ENCODE data around the gene PALLD. TPM values are rescaled to one million over a fixed set of nuclear protein-coding genes. Genes with fewer than 3 reads are reported as not detected.

Gene PALLD
- total RNA-seq, 1 experiment from 2014 or later: 18.3 TPM

GRCh38 chr4:168776382-168776781 is 279.5 kb downstream of the PALLD start:
- no peak overlapping the region for H3K27ac Mint-ChIP-seq
- TF ChIP-seq CTCF (conservative IDR thresholded peaks at IDR 0.05): no peak
- H3K14ac ChIP-seq (ENCODE audit: insufficient read depth, low read length): no peak overlapping the region
- no peaks in the 10 kb centered on the region for H3K9me3 ChIP-seq (ENCODE audit: control insufficient read depth, low read depth, low read length)
- H3K4me3 Mint-ChIP-seq: no peak overlapping the region
- H3K27me3 ChIP-seq (ENCODE audit: insufficient read depth, low read length): no peaks in the 10 kb centered on the region
- H3K4me1 Mint-ChIP-seq: peaks cover 0 to 5% of the 10 kb centered on the region in 2 experiments; a peak in 1 of 4 replicates
- no peaks in the 10 kb centered on the region for H3K23me2 ChIP-seq (ENCODE audit: insufficient read length, low read depth, low read length, poor library complexity, severe bottlenecking)
- no peak overlapping the region for H3K18ac ChIP-seq (ENCODE audit: insufficient read length, low read depth, low read length)
- no peaks in the 10 kb centered on the region for H4K20me1 ChIP-seq (ENCODE audit: control insufficient read depth, insufficient read depth, insufficient read length)
- peaks cover 6 to 17% (median 6%) of the 10 kb centered on the region in 3 experiments; a peak in 6 of 7 replicates for H3K36me3 Mint-ChIP-seq (ENCODE audit: insufficient read depth in 1 of 3, low read depth in 3 of 3)
- H3K9ac ChIP-seq (ENCODE audit: extremely low read depth, insufficient read length, low read length): no peak overlapping the region
- H4K91ac ChIP-seq (ENCODE audit: insufficient read length, low read depth, low read length): no peak overlapping the region
- no peak overlapping the region for H2AK5ac ChIP-seq (ENCODE audit: insufficient read length, low read length)
- no peak overlapping the region for H3T11ph ChIP-seq (ENCODE audit: low read length)
- H3K27ac ChIP-seq (ENCODE audit: insufficient read length, low read depth, low read length): no peak overlapping the region
- H3K79me2 ChIP-seq (ENCODE audit: insufficient read depth, low read length): no peaks in the 10 kb centered on the region
- H2BK120ac ChIP-seq (ENCODE audit: low read depth, low read length, poor library complexity, severe bottlenecking): no peak overlapping the region
- no peak overlapping the region for H4K8ac ChIP-seq (replicated peaks; ENCODE audit: insufficient read length, low read depth, low read length)
- no peak overlapping the region for H2BK5ac ChIP-seq (ENCODE audit: insufficient read length, low read length)
- no peak overlapping the region for H3K56ac ChIP-seq (ENCODE audit: insufficient read length, low read depth, low read length)
- no peaks in the 10 kb centered on the region for H3K4me1 ChIP-seq (ENCODE audit: insufficient read depth, low read length)
- H3K23ac ChIP-seq (ENCODE audit: insufficient read length, low read depth, low read length): no peak overlapping the region
- H2BK20ac ChIP-seq (ENCODE audit: low read depth, low read length, poor library complexity, severe bottlenecking): no peak overlapping the region
- H3K9me3 Mint-ChIP-seq: peaks cover 10 to 14% of the 10 kb centered on the region in 2 experiments; a peak in 4 of 5 replicates
- no peaks in the 10 kb centered on the region for H3K79me1 ChIP-seq (ENCODE audit: insufficient read depth, low read depth, low read length, poor library complexity, severe bottlenecking)
- no peak overlapping the region for H2BK15ac ChIP-seq (ENCODE audit: low read depth, low read length)
- no peaks in the 10 kb centered on the region for H3K27me3 Mint-ChIP-seq (ENCODE audit: low read depth)
- H3K4ac ChIP-seq (ENCODE audit: low read depth, low read length): no peak overlapping the region
- no peak overlapping the region for H3K4me2 ChIP-seq (ENCODE audit: insufficient read depth, insufficient read length, low read length)
- no peak overlapping the region for H2AFZ ChIP-seq (ENCODE audit: low read length)
- DNase-seq: no peak
- H2BK12ac ChIP-seq (ENCODE audit: insufficient read length, low read depth, low read length): no peak overlapping the region
- no peak overlapping the region for H4K5ac ChIP-seq (ENCODE audit: insufficient read length, low read depth, low read length)

Data from H9 (cell line).